ENCODE results near the gene TMTC1.

Gene TMTC1

DNA sequence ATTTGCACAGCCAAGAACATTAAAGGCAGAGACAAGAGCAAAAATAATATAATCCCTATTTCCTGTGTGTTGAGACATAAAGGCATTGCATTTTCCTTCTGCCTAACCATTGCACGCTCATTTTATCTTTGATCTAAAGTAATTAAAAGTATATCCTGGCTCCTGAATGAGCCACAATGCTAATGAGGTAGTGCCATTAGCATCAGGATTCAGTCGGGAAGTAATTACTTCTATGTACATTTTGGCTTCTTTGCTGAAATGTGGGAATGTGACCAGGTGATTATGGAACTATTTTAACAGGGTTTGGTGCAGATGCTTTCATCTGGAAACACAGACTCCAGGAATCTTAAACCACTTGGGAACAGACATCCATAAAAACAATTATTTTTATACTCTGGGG, 77.4 kb downstream of the TMTC1 start:
- no peak for DNase-seq

DNA sequence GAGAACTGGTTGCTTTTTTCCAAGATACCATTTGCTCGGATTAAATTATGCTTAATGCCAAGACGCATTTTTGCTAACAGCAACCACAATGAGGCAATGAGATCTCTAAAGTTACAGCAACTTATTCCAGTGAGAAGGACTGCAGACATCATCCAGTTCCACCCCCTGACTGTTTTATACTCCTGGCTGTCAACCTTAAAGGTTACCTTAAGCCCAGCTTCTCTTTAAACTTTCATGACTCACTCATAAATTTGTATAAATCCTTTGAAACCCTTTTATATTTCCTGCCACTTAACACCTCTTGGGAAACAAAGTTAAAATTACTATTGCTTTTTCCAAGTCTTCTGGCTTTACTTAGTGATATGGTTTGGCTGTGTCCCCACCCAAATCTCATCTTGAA, 80.2 kb downstream of the TMTC1 start:
- no peak for DNase-seq

DNA sequence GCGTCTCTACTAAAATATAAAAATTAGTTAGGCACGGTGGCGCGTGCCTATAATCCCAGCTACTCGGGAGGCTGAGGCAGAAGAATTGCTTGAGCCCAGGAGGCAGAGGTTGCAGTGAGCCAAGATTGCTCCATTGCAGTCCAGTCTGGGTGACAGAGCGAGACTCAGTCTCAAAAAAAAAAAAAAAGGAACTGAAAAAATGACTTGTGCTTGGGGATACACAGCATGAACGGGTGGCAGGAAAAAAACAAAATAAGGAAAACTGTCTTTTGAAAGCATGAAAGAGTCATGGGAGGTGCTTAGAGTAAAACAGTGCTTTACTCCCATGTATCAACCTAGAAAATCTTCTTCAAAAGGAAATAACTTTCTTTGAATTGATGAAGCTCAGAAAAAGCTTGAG, 80.8 kb downstream of the TMTC1 start:
- no peak for DNase-seq

DNA sequence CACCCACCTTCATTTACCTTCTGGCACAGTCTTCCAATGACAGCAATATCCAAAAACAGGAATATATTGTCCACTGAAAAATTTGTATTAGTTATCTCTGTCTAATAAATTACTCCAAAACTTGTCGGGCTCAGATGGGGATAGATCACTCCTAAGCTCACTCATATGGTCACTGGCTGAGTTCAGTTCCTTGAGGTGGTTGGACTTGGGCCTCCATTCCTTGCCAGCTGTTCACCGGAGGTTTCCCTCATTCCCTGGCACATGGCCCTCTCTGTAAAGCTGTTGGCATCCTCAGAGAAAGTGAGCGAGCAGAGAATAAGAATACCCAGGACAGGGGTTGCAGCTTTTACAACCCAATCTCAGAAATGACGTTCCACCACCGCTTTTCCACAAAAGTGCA, 81.5 kb downstream of the TMTC1 start:
- DNase-seq: no peak

DNA sequence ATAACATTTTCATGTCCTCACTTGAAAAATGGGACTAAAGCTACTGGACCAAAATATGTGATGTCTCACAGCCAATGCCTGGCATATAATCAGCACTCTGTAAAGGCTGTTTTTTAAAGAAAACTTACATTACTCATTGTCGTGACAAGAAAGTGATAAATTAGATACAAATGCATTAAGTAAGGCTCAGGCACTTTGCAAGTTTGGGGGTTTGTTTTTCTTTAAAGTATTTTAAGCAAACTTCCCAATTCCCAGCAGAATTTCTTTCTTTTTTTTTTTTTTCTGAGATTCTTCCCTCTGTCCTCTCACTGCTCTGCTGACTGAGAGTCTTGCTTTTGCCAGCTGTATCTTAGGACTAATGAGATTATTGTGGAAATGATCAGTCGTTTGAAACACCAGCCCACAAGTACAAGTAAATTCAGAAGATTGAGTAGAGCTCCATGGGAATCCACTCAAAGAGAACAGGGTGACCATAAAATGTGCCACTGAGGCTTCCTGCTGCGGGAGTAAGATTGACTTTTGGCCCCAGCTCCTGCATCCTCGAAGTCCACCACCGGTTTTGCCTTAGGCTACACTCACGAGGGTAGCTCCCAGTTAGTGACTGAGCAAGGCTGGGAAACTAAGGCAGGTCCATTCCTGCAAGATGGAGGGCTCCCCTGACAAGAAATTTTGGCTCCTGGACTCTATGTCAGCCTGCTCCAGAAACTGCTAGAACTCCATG, 82.8 kb downstream of the TMTC1 start:
- no peak for DNase-seq

GRCh38 chr12:29698756-29699155, 85.0 kb downstream of the TMTC1 start:
- no peak for DNase-seq

GRCh38 chr12:29695800-29696199, 87.9 kb downstream of the TMTC1 start:
- DNase-seq: no peak

GRCh38 chr12:29695026-29695425, 88.7 kb downstream of the TMTC1 start:
- no peak for DNase-seq

GRCh38 chr12:29694002-29694401, 89.7 kb downstream of the TMTC1 start:
- no peak for DNase-seq

DNA sequence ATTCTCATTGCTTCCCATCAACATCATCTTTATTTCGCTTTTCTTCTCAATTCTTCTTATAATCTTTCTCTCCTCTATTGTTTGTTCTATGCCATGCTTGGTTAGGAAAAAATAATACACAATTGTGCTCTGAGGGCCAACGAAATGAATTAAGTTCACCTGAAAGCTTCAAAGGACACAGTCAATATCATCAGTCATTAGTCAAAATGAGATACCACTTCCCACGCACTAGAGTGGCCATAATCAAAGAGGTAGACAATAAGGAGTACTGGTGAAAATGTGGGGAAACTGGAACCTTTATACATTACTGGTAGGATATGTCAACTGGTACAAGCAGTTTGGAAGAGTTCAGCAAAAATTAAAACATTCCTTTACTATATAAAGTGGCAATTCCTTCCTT, 91.5 kb downstream of the TMTC1 start:
- DNase-seq: no peak

- no peak for DNase-seq
Measured at GRCh38 chr12:29691161-29691854, 92.4 kb downstream of the TMTC1 start.

DNA sequence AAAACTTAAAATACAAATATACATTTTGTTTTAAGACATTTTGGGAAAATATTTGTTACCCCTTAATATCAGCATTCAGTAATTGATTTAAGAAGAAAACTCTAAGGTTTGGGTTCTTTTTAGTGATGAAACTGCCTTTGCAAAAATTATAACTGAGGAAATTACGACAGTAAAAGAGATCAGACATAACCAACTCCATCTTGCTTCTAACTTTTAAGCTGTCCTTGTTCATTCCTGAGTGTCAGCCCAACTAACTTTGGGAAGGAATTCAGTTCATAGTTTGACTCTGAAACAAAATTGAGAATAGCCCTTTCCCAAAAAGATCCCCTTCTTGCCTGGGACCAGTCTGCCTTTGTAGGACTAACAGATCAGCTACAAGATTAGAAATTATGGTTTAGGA, 93.0 kb downstream of the TMTC1 start:
- no peak for DNase-seq

DNA sequence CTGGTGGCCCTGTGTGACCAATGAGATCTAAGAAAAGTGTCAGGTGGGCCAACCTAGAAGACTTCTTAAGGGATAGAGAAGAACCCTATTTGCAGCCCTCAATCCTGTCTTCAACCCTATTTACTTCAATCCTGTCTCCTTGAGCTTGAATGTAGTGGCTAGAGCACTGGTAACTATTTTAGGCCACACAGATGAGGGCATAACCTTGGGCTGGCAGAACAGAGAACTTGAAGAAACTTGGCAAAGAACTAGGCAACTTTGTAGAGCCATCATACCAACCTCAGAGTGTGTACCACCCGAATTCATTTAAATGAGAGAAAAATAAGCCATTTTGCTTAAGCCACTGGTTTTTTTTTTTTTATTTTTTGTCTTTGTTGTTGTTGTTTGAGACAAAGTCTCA, 94.8 kb downstream of the TMTC1 start:
- DNase-seq: no peak

- DNase-seq: no peak
Measured at GRCh38 chr12:29682088-29682487, 101.7 kb downstream of the TMTC1 start.

GRCh38 chr12:29681370-29681769, 102.4 kb downstream of the TMTC1 start:
- no peak for DNase-seq

DNA sequence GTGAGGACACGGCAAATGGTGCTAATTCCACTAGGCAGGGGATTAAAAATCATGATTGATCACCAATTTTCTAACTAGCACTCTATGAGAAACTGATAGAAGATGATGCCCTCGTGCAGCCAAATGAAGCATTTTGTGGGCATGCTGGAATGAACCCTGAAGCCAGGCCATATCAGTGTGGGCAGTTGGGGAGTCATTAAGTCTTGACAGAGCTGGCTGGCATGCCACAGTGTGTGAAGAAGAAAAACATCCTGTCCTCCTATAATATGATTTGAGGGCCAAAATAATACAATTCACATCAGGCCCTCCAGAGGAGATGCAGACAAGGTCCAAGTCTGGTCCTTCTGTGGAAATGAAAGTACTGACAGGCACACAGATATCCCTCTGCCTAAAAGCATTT, 107.1 kb downstream of the TMTC1 start:
- no peak for DNase-seq

- DNase-seq: no peak
Measured at GRCh38 chr12:29674463-29674862, 109.3 kb downstream of the TMTC1 start.

DNA sequence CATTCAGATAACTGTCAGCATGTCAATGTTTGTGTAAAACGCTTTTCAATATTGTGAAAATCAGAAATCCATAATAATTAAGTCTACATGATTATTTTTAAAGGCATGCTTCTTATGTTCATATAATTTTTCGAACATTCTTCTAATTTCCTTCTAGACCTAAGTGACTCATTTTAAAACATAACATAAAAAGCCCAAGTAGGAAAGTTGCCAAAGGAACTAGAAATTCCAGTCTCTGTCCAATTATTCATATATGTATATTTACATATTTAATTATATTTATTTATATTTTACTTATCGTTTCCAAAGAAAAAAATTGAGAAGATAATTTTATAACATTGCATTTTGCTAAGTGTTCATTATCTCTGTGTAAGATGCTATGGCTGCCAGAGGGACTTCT, 110.4 kb downstream of the TMTC1 start:
- DNase-seq: no peak

DNA sequence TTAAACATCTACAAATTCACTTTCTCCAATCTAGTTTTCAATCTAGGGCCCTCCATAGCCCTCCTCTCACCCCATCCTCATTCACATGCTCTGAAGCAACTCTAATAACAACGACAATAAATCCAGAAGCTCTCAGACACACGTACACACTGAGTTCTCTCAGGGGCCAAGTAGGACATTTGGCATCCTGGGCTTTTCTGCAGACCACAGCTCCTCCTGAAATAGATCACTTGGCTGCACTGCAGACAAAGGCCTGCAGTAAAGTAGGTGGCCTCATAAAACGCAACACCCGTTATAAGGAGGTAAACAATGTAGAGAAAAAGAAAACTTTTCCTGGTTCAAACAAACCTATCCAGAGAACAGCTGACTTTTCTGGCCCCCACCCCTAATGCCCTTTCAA, 111.2 kb downstream of the TMTC1 start:
- no peak for DNase-seq

DNA sequence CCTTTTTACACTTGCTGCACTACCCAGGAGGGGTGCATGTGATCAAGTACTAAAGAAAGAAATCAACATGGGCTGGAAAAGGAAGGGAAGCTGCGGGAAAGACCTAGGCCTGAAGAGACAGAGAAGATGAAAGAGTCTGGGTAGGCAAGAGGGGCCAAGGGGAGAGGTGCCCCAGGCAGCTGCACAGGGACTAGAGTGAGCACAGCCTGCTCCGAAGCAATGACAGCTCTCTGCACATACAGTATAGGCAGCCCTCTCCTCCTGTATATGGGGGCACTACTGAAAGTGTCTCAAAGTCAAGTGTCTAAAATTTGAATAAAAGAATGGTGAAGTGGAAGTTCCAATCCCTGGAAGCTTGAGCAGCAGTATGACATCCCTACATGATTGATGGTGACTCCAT, 112.0 kb downstream of the TMTC1 start:
- DNase-seq: no peak

GRCh38 chr12:29667011-29667410, 116.7 kb downstream of the TMTC1 start:
- DNase-seq: no peak

GRCh38 chr12:29665107-29665506, 118.6 kb downstream of the TMTC1 start:
- DNase-seq: no peak

DNA sequence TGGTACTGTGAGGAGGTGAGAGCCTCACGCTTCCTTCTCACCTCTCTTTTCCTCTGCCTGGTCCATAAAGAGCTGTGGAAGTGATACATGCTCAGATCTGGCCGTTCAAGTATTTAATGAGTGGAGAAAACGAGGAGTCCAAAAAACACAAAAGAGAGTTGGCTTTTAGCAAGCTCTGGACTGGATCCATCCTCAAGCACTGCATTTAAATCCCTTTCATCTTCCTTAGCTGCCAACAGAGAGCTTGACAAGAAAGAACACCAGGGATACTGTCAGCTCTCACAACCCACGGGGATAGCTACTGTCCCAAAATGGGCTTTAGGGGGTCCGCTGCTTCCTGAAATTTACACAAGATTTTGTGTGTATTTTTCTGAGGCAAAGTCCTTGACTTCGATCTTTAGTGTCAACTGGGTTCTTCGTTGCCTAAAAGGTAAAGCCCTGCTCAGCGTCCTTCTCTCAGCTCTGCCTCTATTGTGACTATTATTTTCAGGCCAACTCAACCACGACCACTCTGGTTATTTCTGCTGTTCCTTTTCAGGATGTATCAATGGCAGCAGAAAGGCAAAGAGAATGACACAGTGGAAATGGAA, 120.9 kb downstream of the TMTC1 start:
- no peak for DNase-seq

- DNase-seq: no peak
Measured at GRCh38 chr12:29660847-29661246, 122.9 kb downstream of the TMTC1 start.
